Thyroid gland (tissue), 4 donors: ENCODE data around the gene GATC.

Source experiments
- POLR2A ChIP-seq, 2 donors: fragments of 450-650 bp; IDR thresholded peaks; one replicate each; pipeline ENCODE4 v1.6.1; 2017; ENCODE audit warnings: antibody characterized with exemption in 2 of 2, mild to moderate bottlenecking in 2 of 2, moderate library complexity in 1 of 2
- TF ChIP-seq, protein P1 (sequence below), 6 experiments: fragments of 200-600 bp in 3 of 6; fragments of 450-650 bp in 3 of 6; sonication (generic) in 3 of 6; IDR thresholded peaks; one replicate each; pipeline ENCODE4 v1.5.1; 2016 to 2019; ENCODE audit warnings: antibody characterized with exemption in 6 of 6, mild to moderate bottlenecking in 2 of 6, inconsistent platforms in 1 of 6, moderate library complexity in 1 of 6

DNA sequence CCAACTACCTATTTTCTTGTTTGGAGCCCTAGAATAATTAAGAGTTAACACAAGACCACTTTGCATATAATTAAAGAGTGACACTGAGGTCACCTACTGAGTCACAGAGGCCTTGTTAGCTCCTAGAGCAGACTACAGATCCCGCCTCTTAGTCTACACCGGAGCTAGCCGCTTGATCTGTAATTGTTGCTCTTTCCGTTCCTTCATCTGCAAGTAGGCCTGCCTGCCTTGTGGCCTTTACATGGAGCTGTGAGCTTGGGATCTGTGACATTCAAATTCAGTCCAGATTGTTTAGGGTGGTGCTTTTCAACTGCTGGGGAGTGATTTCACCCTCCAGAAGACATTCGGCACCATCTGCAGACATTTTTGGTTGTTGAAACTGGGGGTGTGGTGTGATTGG, 44.1 kb downstream of the GATC start:
- no peak for TF ChIP-seq POLR2A (IDR thresholded peaks at IDR 0.05)
- TF ChIP-seq, protein P1, sequence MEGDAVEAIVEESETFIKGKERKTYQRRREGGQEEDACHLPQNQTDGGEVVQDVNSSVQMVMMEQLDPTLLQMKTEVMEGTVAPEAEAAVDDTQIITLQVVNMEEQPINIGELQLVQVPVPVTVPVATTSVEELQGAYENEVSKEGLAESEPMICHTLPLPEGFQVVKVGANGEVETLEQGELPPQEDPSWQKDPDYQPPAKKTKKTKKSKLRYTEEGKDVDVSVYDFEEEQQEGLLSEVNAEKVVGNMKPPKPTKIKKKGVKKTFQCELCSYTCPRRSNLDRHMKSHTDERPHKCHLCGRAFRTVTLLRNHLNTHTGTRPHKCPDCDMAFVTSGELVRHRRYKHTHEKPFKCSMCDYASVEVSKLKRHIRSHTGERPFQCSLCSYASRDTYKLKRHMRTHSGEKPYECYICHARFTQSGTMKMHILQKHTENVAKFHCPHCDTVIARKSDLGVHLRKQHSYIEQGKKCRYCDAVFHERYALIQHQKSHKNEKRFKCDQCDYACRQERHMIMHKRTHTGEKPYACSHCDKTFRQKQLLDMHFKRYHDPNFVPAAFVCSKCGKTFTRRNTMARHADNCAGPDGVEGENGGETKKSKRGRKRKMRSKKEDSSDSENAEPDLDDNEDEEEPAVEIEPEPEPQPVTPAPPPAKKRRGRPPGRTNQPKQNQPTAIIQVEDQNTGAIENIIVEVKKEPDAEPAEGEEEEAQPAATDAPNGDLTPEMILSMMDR (IDR thresholded peaks at IDR 0.05), result no peak
